Measurements from ENCODE around the gene GNG10. TPM values are rescaled to one million over a fixed set of nuclear protein-coding genes. Genes with fewer than 3 reads are reported as not detected.

The GNG10 gene
- total RNA-seq (2022; extraction: Qiagen RNA extraction; ENCODE audit: low read depth) = 34.6 to 60.2 TPM (median 56.9 TPM) in 5 replicates

DNA sequence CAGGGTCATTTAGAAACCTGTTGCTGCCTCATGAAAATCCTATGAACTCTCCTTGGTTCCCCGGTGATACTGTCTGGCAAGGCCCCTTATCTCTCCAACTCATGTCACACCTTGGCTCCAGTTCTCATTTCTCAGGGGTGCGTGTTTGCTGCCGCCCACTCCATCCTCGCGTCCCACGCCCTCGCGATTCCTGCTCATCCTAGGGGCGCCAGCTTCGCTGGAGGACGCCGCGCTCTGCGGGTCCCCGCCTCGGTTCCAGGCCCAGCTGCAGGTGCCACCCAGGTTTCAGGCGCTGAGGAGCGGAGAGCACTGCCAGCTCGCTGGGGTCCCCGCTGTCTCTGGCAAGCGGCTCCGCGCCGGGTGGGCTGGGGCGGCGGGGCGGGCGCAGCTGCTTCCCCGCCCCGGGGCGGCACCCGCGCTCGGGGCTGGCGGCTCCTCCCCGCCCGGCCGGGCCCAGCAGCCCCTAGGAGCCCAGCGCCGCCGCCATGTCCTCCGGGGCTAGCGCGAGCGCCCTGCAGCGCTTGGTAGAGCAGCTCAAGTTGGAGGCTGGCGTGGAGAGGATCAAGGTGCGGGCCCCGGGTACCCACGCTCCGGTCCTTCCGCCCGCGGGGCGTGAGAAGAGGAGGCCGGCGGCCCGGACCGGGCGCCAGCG lies at the start of gene GNG10:
Gene GNG10, plus strand, starts transcription at position 456 of the 652 bp plus-strand sequence. Its CDS starts 30 bp downstream, at position 486.

DNA sequence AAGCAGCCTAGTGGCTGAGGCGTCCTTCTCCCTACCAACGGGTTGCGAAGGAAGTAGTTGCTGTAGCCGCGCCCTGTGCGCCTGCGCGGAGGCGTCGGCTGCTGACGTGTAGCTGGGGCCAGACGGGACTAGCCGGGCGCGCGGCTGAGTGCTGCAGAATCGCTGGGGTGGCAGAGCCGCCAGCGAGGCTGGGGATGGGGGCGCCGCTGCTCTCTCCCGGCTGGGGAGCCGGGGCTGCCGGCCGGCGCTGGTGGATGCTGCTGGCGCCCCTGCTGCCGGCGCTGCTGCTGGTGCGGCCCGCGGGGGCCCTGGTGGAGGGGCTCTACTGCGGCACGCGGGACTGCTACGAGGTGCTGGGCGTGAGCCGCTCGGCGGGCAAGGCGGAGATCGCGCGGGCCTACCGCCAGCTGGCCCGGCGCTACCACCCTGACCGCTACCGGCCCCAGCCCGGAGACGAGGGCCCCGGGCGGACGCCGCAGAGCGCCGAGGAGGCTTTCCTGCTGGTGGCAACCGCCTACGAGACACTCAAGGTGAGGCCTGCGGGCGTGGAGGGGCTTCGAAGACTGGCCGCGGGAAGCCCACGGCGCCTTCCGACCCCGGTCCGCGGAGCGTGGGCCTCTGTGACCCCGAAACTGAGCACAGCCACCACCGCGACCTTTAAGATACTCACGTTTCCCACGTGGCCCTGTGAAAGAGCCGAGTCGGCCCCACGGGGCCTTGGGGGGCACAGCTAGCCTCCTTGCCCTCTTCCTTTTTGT lies 30.0 kb upstream of the GNG10 start, which contains the start of gene DNAJC25:
Gene DNAJC25, plus strand, starts transcription at position 121 of the 758 bp plus-strand sequence. Its CDS starts 74 bp downstream, at position 195.

Other genes with a start within 250 kb of the GNG10 start
- 35.1 to 49.7 TPM (median 41.1 TPM) in 5 replicates for gene ECPAS, start 177.2 kb upstream of the GNG10 start, total RNA-seq (2022; extraction: Qiagen RNA extraction; ENCODE audit: low read depth)
- 0.41 to 1.2 TPM (median 0.93 TPM) in 5 replicates for gene ZNF483, start 136.4 kb upstream of the GNG10 start, total RNA-seq (2022; extraction: Qiagen RNA extraction; ENCODE audit: low read depth)
- gene PTGR1, start 62.0 kb upstream of the GNG10 start, total RNA-seq (2022; extraction: Qiagen RNA extraction; ENCODE audit: low read depth) = 318 to 392 TPM (median 362 TPM) in 5 replicates
- gene DNAJC25, start 30.3 kb upstream of the GNG10 start, total RNA-seq (2022; extraction: Qiagen RNA extraction; ENCODE audit: low read depth) = 10.3 to 14.7 TPM (median 11.3 TPM) in 5 replicates
- gene SHOC1, start 133.3 kb downstream of the GNG10 start, total RNA-seq (2022; extraction: Qiagen RNA extraction; ENCODE audit: low read depth) = 0.07 TPM in 1 of 5 replicates, not detected in the others
- gene UGCG, start 235.2 kb downstream of the GNG10 start, total RNA-seq (2022; extraction: Qiagen RNA extraction; ENCODE audit: low read depth) = 13.6 to 24.7 TPM (median 23.5 TPM) in 5 replicates